ENCODE data around the gene KNSTRN. TPM values are rescaled to one million over a fixed set of nuclear protein-coding genes. Genes with fewer than 3 reads are reported as not detected.

KNSTRN gene
- 1 to 10 TPM; 5.4 to 7.6 (median 5.6) TPM for total RNA-seq
- 11.1 TPM for total RNA-seq (2013)

GRCh38 chr15:40382580-40383456 is at the start of gene KNSTRN:
KNSTRN (plus strand) TSS chr15:40382721; CDS start chr15:40382836, 115 bp downstream.
- Histone ChIP-seq H3K27me3 (ENCODE audit: control insufficient read depth, insufficient read depth, low read length) (no peaks in the 10 kb centered on the region), H3K36me3 (ENCODE audit: control insufficient read depth, insufficient read depth, low read length) (peaks cover 14% of the 10 kb centered on the region), H3K27ac (ENCODE audit: low read length) (no peak within 1 kb of the TSS), H3K4me3 (ENCODE audit: low read length) (peak within 1 kb of the TSS; percentile 82), H3K4me1 (ENCODE audit: control insufficient read depth, insufficient read depth, low read length) (peaks cover 10% of the 10 kb centered on the region), H3K9me3 (ENCODE audit: control insufficient read depth, insufficient read depth, low read length) (no peaks in the 10 kb centered on the region)
- peak; percentile 85 to 96 for DNase-seq
- no peak for TF ChIP-seq CTCF (IDR thresholded peaks at IDR 0.05)
- Mint-ChIP-seq H3K36me3 (no peaks in the 10 kb centered on the region), H3K4me1 (peaks cover 14% of the 10 kb centered on the region in 2 donors), H3K4me3 (peak within 1 kb of the TSS; percentile 99), H3K27me3 (ENCODE audit: low read depth in 2 of 2) (peaks cover 0 to 5% of the 10 kb centered on the region in 2 donors), H3K27ac (peak within 1 kb of the TSS; percentile 80 to 86), H3K9me3 (no peaks in the 10 kb centered on the region)
- WGBS (ENCODE audit: insufficient coverage) = 7% methylated on average over 57 of the region's 57 CpGs
- peak; percentile 99 for ATAC-seq
- intact Hi-C loops (cut with micrococcal nuclease) = loop anchor here (1.0 kb wide), 1 partner anchor 22 kb away; the partner anchor contains the start of gene IVD

- H3K27me3 Mint-ChIP-seq (ENCODE audit: low read depth in 2 of 2) = peaks cover 0 to 4% of the 10 kb centered on the region in 2 donors
- peak in 1 of 2 donors; percentile 42 for DNase-seq
- Histone ChIP-seq H3K27ac (ENCODE audit: low read length) (peak overlapping the region; percentile 39), H3K9me3 (ENCODE audit: control insufficient read depth, insufficient read depth, low read length) (no peaks in the 10 kb centered on the region), H3K36me3 (ENCODE audit: control insufficient read depth, insufficient read depth, low read length) (no peaks in the 10 kb centered on the region), H3K4me3 (ENCODE audit: low read length) (no peak overlapping the region), H3K4me1 (ENCODE audit: control insufficient read depth, insufficient read depth, low read length) (peaks cover 46% of the 10 kb centered on the region), H3K27me3 (ENCODE audit: control insufficient read depth, insufficient read depth, low read length) (no peaks in the 10 kb centered on the region)
- H3K36me3 Mint-ChIP-seq = no peaks in the 10 kb centered on the region
- H3K4me1 Mint-ChIP-seq = peaks cover 1 to 26% of the 10 kb centered on the region in 2 donors
- H3K27ac Mint-ChIP-seq = peak overlapping the region in 1 of 2 donors; percentile 76
- H3K9me3 Mint-ChIP-seq = no peaks in the 10 kb centered on the region
- intact Hi-C loops (cut with micrococcal nuclease) = loop anchor here (10.0 kb wide), 1 partner anchor 119 kb away; no protein-coding TSS in a partner anchor
- no peak for TF ChIP-seq CTCF (IDR thresholded peaks at IDR 0.05)
- peak in 2 of 3 donors; percentile 14 to 65 for ATAC-seq
- WGBS (ENCODE audit: insufficient coverage) = 19% methylated on average over 11 of the region's 12 CpGs
- no peak overlapping the region for H3K4me3 Mint-ChIP-seq
These were observed 48.5 kb upstream of the KNSTRN start for GRCh38 chr15:40333922-40334492.

- Mint-ChIP-seq H3K27me3 (ENCODE audit: low read depth in 2 of 2) (peaks cover 0 to 2% of the 10 kb centered on the region in 2 donors), H3K4me1 (peaks cover 0 to 24% of the 10 kb centered on the region in 2 donors), H3K4me3 (no peak overlapping the region), H3K9me3 (no peaks in the 10 kb centered on the region), H3K27ac (peak overlapping the region in 1 of 2 donors; percentile 76), H3K36me3 (no peaks in the 10 kb centered on the region)
- ATAC-seq = no peak
- intact Hi-C loops (cut with micrococcal nuclease) = loop anchor here (10.0 kb wide), 1 partner anchor 120 kb away; no protein-coding TSS in a partner anchor
- no peak overlapping the region for H3K4me3 ChIP-seq (ENCODE audit: low read length)
- peak overlapping the region; percentile 23 for H3K27ac ChIP-seq (ENCODE audit: low read length)
- peaks cover 46% of the 10 kb centered on the region for H3K4me1 ChIP-seq (ENCODE audit: control insufficient read depth, insufficient read depth, low read length)
- H3K27me3 ChIP-seq (ENCODE audit: control insufficient read depth, insufficient read depth, low read length) = no peaks in the 10 kb centered on the region
- H3K9me3 ChIP-seq (ENCODE audit: control insufficient read depth, insufficient read depth, low read length) = no peaks in the 10 kb centered on the region
- DNase-seq = no peak
- H3K36me3 ChIP-seq (ENCODE audit: control insufficient read depth, insufficient read depth, low read length) = no peaks in the 10 kb centered on the region
- WGBS (ENCODE audit: insufficient coverage) = 81% methylated on average over 3 of the region's 3 CpGs
- no peak for TF ChIP-seq CTCF (IDR thresholded peaks at IDR 0.05)
These were observed 48.0 kb upstream of the KNSTRN start for GRCh38 chr15:40334541-40334940.
